PFSK-1 (cell line): ENCODE data around the gene LINC00632.
A peak's percentile ranks its signal among the peaks of the same experiment; 100 is the strongest.

Experiments
- FOXP2 ChIP-seq: optimal IDR thresholded peaks from 2 replicates; pipeline ENCODE3; 2011; ENCODE audit warnings: borderline replicate concordance, control low read depth, inconsistent platforms; ENCODE audit not compliant: insufficient read depth; ENCODE audit errors: extremely low read length, extremely low read depth
- POLR2AphosphoS5 ChIP-seq: IDR thresholded peaks from 2 replicates; pipeline ENCODE4 v1.6.1; 2012; ENCODE audit warnings: low read depth, mild to moderate bottlenecking, control low read depth, low read length, moderate library complexity
- SIN3A ChIP-seq: IDR thresholded peaks from 2 replicates; pipeline ENCODE4 v1.6.1; 2012; ENCODE audit warnings: mild to moderate bottlenecking, low read length, moderate library complexity, borderline replicate concordance; ENCODE audit not compliant: insufficient read depth
- TAF1 ChIP-seq: IDR thresholded peaks from 2 replicates; pipeline ENCODE4 v1.6.1; 2012; ENCODE audit warnings: low read length, control low read depth, borderline replicate concordance; ENCODE audit not compliant: insufficient read depth
- TF ChIP-seq, protein P1 (sequence below), 2 experiments: IDR thresholded peaks; 2 replicates each; pipeline versions ENCODE4 v1.6.1 to v1.8.0; 2011 to 2012; ENCODE audit warnings: low read depth in 2 of 2, low read length in 2 of 2, control low read depth in 1 of 2, inconsistent platforms in 1 of 2, mild to moderate bottlenecking in 1 of 2, moderate library complexity in 1 of 2; ENCODE audit not compliant: insufficient read depth in 1 of 2

The LINC00632 gene

DNA sequence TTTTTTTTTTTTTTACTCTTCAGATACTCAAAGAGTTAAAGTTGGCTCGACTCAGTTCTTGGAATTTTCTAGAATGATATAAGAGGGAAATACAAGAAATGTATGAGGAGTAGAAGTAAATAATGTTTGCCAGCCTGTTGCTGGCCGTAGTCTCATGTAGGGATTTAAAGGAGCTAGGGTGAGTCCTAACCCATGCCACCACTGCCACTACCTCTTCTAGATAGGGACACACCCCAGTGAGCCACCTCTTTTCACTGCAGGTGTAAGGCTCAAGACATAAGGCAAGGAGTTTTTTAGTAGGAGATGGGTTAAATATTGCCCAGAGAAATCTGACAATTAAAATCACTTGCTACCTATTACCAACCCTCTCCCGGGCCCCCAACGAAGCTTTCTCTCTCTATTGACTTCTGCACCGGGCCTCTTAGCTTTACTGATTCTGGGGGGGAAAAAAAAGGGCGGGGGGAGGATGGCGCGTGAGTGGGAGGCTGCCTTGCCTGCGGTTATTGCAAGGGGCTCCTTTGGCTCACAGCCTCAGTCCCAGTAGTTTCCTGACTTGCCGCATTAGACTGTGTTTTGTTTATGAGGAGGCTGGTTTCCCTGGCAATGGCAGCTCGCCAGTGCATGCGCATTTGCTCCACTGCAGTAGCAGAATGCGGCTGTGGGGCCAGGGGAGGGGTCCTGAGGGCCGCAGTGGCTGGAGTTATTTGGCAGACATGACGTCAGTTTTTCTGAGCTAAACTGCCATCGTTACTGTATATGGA is 3.0 kb downstream of the LINC00632 start:
- peak; percentile 74 for TF ChIP-seq FOXP2
- TF ChIP-seq, protein P1, sequence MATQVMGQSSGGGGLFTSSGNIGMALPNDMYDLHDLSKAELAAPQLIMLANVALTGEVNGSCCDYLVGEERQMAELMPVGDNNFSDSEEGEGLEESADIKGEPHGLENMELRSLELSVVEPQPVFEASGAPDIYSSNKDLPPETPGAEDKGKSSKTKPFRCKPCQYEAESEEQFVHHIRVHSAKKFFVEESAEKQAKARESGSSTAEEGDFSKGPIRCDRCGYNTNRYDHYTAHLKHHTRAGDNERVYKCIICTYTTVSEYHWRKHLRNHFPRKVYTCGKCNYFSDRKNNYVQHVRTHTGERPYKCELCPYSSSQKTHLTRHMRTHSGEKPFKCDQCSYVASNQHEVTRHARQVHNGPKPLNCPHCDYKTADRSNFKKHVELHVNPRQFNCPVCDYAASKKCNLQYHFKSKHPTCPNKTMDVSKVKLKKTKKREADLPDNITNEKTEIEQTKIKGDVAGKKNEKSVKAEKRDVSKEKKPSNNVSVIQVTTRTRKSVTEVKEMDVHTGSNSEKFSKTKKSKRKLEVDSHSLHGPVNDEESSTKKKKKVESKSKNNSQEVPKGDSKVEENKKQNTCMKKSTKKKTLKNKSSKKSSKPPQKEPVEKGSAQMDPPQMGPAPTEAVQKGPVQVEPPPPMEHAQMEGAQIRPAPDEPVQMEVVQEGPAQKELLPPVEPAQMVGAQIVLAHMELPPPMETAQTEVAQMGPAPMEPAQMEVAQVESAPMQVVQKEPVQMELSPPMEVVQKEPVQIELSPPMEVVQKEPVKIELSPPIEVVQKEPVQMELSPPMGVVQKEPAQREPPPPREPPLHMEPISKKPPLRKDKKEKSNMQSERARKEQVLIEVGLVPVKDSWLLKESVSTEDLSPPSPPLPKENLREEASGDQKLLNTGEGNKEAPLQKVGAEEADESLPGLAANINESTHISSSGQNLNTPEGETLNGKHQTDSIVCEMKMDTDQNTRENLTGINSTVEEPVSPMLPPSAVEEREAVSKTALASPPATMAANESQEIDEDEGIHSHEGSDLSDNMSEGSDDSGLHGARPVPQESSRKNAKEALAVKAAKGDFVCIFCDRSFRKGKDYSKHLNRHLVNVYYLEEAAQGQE (IDR thresholded peaks at IDR 0.05; ENCODE audit: insufficient read depth in 1 of 2, low read depth in 2 of 2, low read length in 2 of 2) = no peak
- no peak for TF ChIP-seq TAF1
- no peak for TF ChIP-seq POLR2AphosphoS5
- TF ChIP-seq SIN3A = no peak

DNA sequence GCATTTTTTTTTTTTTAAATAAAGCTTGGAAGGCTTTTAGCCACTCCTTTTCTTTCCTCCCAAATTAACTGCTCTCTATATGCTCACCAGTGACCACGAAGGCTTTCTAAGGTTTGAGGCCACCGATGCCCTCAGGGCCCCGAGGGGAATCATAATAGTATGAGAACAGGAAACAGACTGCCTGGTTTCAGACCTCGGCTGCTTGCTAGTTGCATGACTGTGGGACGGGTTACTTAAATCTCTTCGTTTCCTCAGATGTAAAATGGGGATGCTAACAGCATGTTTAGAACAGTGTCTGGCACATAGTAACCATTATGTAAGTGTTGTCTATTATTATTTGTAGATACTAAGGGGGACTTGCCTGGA is 3.6 kb downstream of the LINC00632 start:
- TF ChIP-seq, protein P1 (IDR thresholded peaks at IDR 0.05; ENCODE audit: insufficient read depth in 1 of 2, low read depth in 2 of 2, low read length in 2 of 2) = no peak
- no peak for TF ChIP-seq SIN3A

DNA sequence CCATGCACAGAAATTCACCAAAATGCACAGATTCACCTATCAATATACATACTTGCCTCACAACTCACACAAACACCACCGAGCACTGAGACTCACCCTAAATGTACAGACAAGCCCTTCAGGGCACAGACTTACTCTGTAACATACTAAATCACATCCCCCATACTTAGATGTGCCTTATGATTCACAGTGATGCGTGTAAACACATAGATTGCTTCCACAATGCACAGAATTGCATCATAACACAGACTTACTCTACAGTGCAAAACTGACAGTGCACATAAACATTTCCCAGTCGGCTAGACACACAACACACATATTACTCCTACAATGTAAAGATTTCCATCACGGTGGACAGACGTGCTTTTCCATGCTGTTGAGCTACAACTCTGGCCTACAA is 6.2 kb downstream of the LINC00632 start:
- no peak for TF ChIP-seq TAF1
- TF ChIP-seq FOXP2 = peak; percentile 34

DNA sequence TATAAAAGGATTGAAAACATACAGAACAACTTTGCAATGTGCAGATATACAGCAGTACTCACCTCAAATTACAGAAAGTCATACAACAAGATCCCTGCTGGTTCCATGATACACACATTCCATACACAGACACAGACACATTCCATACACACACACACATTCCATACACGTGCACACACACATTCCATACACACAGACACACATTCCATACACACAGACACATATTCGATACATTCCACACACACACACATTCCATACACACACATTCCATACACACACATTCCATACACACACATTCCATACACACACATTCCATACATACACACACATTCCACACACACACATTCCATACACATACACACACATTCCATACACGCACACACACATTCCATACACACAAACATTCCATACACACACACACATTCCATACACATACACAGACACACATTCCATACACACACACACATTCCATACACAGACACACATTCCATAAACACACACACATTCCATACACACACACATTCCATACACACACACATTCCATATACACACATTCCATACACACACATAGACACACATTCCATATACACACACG is 13.7 kb downstream of the LINC00632 start:
- TF ChIP-seq, protein P1 (IDR thresholded peaks at IDR 0.05; ENCODE audit: insufficient read depth in 1 of 2, low read depth in 2 of 2, low read length in 2 of 2) = no peak
- TF ChIP-seq POLR2AphosphoS5 = no peak
- TF ChIP-seq SIN3A = no peak

DNA sequence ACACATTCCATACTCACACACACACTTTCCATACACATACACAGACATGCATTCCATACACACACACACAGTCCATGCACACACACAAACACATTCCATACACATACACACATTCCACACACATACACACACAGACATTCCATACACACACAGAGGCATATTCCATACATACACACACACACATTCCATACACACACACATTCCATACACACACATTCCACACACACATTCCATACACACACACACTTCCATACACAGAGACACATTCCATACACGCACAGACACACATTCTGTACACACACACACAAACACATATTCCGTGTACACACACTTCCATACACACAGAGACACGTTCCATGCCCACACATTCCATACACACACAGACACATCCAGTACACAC is 14.8 kb downstream of the LINC00632 start:
- no peak for TF ChIP-seq POLR2AphosphoS5
- no peak for TF ChIP-seq TAF1
- TF ChIP-seq FOXP2 = no peak
- TF ChIP-seq SIN3A = no peak
- TF ChIP-seq, protein P1 (IDR thresholded peaks at IDR 0.05; ENCODE audit: insufficient read depth in 1 of 2, low read depth in 2 of 2, low read length in 2 of 2) = no peak
